ENCODE results near the gene ZRSR2.
"Not testable (repeated sequence)": the region's sequence is repeated elsewhere in the genome, so short reads cannot be mapped to it uniquely, and the experiment has no call there.

The ZRSR2 gene

GRCh38 chrX:15789979-15790768 lies at the start of gene ZRSR2:
Gene ZRSR2 (plus strand): TSS chrX:15790484. CDS start chrX:15790496, 12 bp downstream.
- DNase-seq = peak; percentile 87

GRCh38 chrX:15744181-15744867 lies 46.0 kb upstream of the ZRSR2 start:
- no peak for DNase-seq

DNA sequence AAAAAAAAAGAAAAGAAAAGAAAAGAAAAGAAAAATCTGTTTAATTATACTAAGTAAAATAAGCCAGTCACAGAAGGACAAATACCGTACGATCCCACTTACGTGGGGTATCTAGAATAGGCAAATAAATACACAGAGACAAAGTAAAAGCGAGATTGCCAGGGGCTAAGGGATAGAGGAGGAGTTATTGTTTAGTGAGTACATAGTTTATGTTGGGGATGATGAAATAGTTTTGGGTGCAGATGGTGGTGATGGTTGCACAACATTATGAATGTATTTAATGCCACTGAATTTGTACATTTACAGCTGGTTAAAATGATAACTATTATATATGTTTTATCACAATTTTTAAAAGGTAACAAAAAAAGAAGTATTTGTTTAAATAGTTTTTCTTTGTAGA lies 45.1 kb upstream of the ZRSR2 start:
- no peak for DNase-seq

DNA sequence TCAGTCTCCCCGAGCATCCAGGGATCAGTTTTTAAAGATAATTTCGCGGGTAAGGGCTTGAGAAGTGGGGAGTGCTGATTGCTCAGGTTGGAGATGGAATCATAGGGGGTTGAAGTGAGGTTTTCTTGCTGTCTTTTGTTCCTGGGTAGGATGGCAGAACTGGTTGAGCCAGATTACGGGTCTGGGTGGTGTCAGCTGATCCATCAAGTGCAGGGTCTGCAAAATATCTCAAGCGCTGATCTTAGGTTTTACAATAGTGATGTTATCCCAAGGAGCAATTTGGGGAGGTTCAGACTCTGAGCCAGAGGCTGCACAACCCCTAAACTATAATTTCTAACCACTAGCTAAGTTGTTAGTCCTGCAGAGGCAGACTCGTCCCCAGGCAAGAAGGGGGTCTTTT lies 43.6 kb upstream of the ZRSR2 start:
- DNase-seq = not testable (repeated sequence)

GRCh38 chrX:15747626-15748173 lies 42.6 kb upstream of the ZRSR2 start:
- no peak for DNase-seq

- DNase-seq = no peak
These were observed 41.4 kb upstream of the ZRSR2 start for GRCh38 chrX:15748841-15749240.

GRCh38 chrX:15749642-15750610 lies 40.4 kb upstream of the ZRSR2 start:
- no peak for DNase-seq

- no peak for DNase-seq
These were observed 39.6 kb upstream of the ZRSR2 start for GRCh38 chrX:15750611-15751154.

- DNase-seq = no peak
These were observed 39.0 kb upstream of the ZRSR2 start for GRCh38 chrX:15751155-15751819.

- DNase-seq = no peak
These were observed 35.2 kb upstream of the ZRSR2 start for GRCh38 chrX:15755091-15755490.

DNA sequence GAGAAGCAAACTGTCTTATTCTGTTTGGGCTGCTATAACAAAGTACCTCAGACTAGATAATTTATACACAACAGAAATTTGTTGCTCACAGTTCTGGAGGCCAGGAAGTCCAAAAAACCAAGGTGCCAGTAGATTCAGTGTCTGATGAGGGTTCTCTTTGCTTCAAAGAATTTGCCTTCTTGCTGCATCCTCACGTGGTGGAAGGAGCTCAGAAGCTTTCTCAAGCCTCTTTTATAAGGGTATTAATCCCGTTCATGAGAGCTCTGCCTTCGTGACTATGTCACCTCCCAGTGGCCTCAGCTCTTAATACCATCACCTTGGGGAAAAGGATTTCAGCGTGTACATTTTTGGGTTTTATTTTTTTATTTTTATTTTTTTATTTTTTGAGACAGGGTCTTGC lies 32.1 kb upstream of the ZRSR2 start:
- DNase-seq = no peak

DNA sequence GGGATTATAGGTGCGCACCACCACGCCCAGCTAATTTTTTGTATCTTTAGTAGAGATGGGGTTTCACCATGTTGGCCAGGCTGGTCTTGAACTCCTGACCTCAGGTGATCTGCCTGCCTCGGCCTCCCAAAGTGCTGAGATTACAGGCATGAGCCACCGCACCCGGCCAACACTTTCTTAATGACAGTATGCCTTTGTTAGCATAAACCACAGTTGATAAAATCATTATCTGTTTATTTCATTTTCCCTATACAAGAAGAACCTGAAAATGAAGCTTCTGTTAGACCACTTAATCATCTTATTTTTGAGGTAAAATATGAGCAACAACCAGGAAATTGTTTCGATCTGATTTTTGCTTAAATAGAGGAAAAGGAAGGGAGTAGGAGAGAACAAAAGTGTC lies 30.4 kb upstream of the ZRSR2 start:
- DNase-seq = not testable (repeated sequence)

DNA sequence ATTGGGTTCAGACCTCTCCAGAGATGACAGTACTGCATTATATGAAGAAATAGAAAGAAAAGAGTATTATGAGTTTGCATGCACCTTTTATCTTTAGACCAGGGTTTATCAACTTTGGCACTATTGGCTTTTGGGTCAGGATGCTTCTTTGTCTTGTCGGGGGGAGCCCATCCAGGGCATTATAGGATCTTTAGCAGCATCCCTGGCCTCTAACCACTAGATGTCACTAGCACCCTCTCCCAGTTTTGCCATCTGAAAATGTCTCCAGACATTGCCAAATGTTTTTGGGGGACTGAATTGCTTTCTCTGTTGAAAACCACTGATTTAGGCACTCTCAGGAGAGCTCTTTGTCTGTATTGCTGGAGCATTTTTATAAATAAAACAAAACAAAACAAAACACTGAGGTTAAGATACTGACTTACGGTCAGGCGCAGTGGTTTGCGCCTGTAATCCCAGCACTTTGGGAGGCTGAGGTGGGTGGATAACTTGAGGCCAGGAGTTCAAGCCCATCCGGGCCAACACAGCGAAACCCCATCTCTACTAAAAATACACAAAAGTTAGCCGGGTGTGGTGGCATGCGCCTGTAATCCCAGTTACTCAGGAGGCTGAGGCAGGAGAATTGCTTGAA lies 28.6 kb upstream of the ZRSR2 start:
- peak; percentile 0 for DNase-seq

DNA sequence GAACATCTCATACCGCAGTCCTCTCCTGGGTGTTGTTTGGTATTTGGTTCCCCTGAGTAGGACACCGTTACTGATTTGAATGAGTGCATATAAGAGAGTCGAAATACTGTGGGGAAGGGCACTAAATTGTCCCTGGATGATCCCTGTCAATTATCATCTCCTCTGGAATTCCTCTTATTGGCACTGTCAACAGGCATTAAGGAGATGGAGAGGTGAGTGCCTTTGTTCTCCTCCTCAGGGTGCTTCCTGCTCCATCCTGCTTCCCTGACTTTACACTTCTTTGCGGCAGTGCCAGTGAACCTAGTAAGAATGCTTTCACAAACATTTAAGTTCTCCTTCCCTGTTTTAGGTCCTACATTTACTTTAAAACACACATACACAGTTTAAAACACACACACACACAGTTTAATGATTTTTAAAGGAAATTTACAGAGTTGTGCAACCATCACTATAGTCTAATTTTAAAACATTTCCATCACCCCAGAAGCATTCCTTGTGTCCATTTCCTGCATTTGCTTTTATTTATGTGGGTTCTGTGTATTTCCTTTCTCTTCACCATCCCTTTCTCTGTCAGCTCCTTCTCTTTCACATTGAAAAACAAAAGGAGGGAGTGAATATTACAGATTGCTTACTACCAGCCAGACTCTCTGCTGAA lies 20.9 kb upstream of the ZRSR2 start:
- DNase-seq = no peak

- DNase-seq = no peak
These were observed 8.2 kb upstream of the ZRSR2 start for GRCh38 chrX:15781961-15782699.

DNA sequence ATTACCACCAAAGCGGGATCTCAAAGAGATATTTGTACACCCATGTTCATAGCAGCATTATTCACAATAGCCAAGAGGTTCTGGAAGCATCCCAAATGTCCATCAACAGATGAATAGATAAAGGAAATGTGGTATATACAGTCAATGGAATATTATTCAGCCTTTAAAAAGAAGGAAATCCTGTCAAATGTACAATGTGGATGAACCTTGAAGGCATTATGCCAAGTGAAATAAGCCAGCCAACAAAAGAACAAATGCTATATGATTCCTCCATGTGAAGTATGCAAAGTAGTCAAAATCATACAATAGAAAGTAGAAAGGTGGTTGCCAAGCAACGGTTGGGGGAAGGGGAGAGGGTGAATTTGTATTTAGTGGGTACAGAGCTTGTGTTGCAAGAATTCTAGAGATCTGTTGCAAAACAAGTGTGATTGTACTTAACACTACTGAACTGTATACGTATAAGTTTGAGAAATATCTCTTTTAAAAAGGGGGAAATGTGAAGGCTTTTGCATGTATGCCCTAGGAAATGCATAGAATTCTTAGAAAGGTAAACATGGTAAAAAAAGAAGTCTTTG lies 5.0 kb upstream of the ZRSR2 start:
- no peak for DNase-seq

DNA sequence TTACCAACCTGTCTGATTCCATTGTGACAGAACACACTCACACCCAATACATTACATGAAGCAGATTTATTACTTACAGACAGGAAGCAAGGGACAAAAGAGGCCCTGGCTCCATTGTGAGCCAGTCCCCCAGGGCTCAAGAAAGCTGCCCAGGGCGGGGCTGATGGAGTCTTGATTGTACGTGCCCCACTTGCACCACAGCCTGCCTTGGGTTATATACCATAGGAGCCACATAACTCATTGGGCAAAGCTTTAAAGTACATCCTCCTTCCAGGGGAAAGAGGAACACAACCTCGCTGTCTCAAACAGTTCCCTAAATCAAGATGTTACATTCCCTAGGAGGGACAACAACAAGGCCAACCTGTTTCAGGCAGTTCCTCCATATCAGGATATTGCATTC lies 3.4 kb upstream of the ZRSR2 start:
- no peak for DNase-seq

DNA sequence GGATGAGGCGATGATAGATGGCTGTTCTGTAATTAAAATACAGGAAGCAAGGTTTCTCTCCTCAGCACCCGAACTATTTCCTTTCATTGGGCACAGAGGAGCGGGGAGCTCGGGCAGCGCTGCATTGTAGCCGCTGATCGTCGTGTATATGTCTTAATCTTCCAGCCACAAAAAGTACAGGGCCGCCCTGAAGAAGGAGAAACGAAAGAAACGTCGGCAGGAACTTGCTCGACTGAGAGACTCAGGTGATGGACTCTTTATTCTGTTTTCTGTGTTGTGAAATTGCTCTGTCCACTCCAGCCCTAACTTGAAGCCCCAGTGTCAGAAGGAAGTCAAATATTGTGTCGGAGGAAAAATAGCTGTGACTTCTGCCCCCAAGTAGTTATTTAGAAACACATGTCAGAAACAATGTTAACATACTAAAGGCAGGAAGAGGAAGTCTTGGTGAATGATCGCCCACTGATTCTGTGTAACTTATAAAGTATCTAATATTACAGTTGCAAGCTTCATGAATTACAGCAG lies 546 bp downstream of the ZRSR2 start:
- DNase-seq = no peak

DNA sequence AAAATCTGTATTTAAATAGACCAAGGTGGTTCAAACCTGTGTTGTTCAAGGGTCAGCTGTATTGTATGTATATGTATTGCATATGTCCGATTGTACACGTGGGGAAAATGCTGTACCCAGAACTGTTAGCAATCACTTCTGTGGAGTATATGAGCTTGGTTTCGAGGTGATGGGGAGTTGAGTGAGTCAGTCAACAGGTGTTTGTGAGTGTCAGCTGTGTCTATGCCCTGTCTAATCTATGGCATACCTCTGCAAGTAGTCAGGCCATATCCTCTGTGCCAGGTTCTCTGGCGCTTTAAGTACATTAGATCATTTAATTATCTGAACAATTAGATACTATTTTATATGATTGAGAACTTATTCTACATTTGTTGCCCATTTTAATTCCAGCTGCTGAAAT lies 7.4 kb downstream of the ZRSR2 start:
- DNase-seq = no peak

DNA sequence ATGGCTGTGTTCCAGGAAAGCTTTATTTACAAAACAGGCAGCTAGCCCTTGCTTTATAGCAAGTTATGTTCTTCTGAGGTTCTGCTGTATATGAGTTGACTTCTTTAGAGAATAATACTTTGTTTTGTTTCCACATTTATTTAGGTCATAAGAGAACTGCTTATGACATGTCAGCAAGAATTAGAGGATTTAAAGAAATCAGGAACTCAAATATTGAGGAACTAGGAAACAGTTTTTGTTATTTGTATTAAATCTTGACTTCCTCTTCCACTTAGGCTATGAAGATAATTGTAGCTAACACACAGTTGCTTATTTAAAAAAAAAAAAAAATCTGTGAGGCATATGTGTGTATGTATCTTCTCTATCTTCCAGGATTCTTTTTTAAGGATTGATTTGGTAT lies 14.3 kb downstream of the ZRSR2 start:
- DNase-seq = no peak
